Suprapubic skin (tissue), 3 donors: Measurements from ENCODE around the gene LTN1.

ENCODE experiments used
- EP300 ChIP-seq: sonication (generic); formaldehyde crosslinking; IDR thresholded peaks from one replicate; pipeline ENCODE4 v1.6.1; 2017; ENCODE audit warnings: antibody characterized with exemption
- POLR2A ChIP-seq, 2 donors: fragments of 450-650 bp; IDR thresholded peaks; one replicate each; pipeline ENCODE4 v1.6.1; 2017; ENCODE audit warnings: antibody characterized with exemption in 2 of 2, mild to moderate bottlenecking in 2 of 2, moderate library complexity in 2 of 2
- TF ChIP-seq, protein P1 (sequence below), 2 donors: fragments of 200-600 bp in 1 of 2; fragments of 450-650 bp in 1 of 2; sonication (generic) in 1 of 2; IDR thresholded peaks; one replicate each; pipeline ENCODE4 v1.5.1; 2016 to 2019; ENCODE audit warnings: antibody characterized with exemption in 2 of 2, mild to moderate bottlenecking in 1 of 2, moderate library complexity in 1 of 2

DNA sequence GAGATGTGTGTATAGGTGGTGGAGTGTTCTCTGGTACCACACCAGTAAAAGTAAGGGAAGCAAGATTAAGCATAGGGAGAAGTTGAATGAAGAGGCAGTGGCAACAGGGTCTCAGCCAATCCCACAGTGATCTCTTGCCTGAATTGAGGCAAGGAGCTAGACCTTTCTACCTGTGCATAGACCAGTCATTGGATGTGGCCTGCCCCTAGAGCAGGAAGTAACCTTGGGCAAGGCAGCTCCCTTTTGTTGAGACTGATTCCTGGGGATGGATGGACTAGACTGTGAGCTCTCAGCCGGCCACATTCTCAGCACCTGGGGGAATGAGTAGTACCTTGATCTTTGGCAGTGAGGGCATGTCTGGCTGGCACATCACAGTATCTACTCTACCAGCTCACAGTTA, 38.2 kb upstream of the LTN1 start:
- TF ChIP-seq POLR2A (IDR thresholded peaks at IDR 0.05), result no peak
- TF ChIP-seq, protein P1, sequence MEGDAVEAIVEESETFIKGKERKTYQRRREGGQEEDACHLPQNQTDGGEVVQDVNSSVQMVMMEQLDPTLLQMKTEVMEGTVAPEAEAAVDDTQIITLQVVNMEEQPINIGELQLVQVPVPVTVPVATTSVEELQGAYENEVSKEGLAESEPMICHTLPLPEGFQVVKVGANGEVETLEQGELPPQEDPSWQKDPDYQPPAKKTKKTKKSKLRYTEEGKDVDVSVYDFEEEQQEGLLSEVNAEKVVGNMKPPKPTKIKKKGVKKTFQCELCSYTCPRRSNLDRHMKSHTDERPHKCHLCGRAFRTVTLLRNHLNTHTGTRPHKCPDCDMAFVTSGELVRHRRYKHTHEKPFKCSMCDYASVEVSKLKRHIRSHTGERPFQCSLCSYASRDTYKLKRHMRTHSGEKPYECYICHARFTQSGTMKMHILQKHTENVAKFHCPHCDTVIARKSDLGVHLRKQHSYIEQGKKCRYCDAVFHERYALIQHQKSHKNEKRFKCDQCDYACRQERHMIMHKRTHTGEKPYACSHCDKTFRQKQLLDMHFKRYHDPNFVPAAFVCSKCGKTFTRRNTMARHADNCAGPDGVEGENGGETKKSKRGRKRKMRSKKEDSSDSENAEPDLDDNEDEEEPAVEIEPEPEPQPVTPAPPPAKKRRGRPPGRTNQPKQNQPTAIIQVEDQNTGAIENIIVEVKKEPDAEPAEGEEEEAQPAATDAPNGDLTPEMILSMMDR (IDR thresholded peaks at IDR 0.05), result no peak
- TF ChIP-seq EP300, result no peak
